Motor neuron (in vitro differentiated cells): ENCODE data around the gene LHFPL6. TPM values are rescaled to one million over a fixed set of nuclear protein-coding genes. Genes with fewer than 3 reads are reported as not detected.

Experiments
- ATAC-seq, 8 experiments: fragments of 200-7000 bp; cut with Tn5 transposase; replicated peaks in 6 of 8; 2 replicates each; pipeline ENCODE4 v1.8.0; 2021; ENCODE audit warnings: mild to moderate bottlenecking in 8 of 8, moderate library complexity in 8 of 8
- H3K27ac ChIP-seq, 2 donors: fragments of 250-450 bp; sonication (Bioruptor Pico); 2 replicates each; pipeline ENCODE4 v1.9.0; 2021; ENCODE audit warnings: antibody characterized with exemption in 2 of 2, mild to moderate bottlenecking in 2 of 2, moderate library complexity in 1 of 2
- H3K4me1 ChIP-seq, 2 donors: fragments of 250-450 bp; sonication (Bioruptor Pico); replicated peaks in 1 of 2; 2 replicates each; pipeline ENCODE4 v1.6.1; 2021; ENCODE audit warnings: antibody characterized with exemption in 2 of 2, mild to moderate bottlenecking in 2 of 2, moderate library complexity in 1 of 2
- H3K4me3 ChIP-seq, 5 donors: fragments of 250-450 bp; sonication (Bioruptor Pico); 2 replicates each; pipeline ENCODE4 v1.9.0; 2021; ENCODE audit warnings: antibody characterized with exemption in 5 of 5, mild to moderate bottlenecking in 5 of 5, moderate library complexity in 4 of 5
- WGBS, 10 experiments: fragments of 450-650 bp; shearing (Covaris generic); methylation state at CpG; one replicate each; pipeline ENCODE4 v1.0.0; 2022; 5-methylcytosine and 5-hydroxymethylcytosine counted together
- in situ Hi-C, 9 experiments: fragments of 400-800 bp; cut with MboI; loops; one replicate each; pipeline ENCODE4 v1.15.0; 2021; ENCODE audit warnings: low sequenced_read_pairs in 9 of 9, low pct_unique_long_range_greater_than_20kb in 2 of 9; ENCODE audit not compliant: unreplicated experiment in 9 of 9
- total RNA-seq, 8 experiments: library from RNA; unstranded; fragments of 300-600 nt; gene quantifications; 2 replicates each; pipeline versions ENCODE4 v1.2.3 to v1.2.4, GENCODE V29; 2022

Gene LHFPL6
- 100 to 1,000 TPM in 1 of 8 experiments, 10 to 100 TPM in 3, 1 to 10 TPM in 4; 6.0 to 143 (median 12.0) TPM for total RNA-seq

DNA sequence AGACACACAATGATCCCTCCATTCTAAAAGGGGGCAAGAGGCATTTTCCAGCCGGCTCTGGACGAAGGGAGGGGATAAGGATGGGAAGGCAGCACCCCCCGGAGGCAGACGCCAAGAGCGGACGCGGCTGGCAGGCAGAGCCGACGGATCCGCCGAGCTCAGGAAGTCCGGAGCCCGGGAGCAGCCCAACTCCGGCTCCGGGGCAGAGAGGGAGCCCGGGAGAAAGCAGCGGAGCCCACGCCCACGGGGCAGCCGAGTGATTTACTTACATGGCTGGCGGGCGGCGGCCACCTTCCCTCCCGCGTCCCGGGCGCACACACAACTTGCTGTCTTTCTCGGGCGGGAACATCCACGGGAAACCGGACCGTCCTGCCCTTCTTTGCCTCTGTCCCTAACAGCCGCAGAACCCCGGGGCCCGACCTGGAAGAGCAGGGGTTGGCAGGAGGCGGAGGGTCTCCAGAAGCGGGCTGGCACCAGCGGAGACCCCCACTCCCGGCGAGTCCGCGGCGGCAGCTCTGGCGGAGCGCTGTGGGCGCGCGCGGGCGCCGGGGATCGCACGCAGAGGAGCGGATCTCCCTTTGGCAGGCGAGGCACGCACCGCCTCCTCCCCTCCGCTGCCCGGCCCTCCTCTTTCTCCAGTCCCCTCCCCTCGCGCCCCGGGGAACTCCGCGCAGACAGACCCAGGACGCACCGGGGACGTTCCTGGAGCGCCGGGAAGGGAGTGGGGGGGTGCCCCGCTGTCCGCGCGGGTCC is at the start of gene LHFPL6:
TSS of gene LHFPL6 (minus strand) at position 580 of the 753 bp plus-strand sequence.
- ATAC-seq: peak; percentile 82 to 94 (median 90)
- in situ Hi-C loops: loop anchor here in 8 of 9 experiments (10.0 to 25.0 kb wide), 6 partner anchors 190 to 565 kb away; partner anchors contain the start of genes NHLRC3 (in 2 of the 8) and PROSER1 (in 2 of the 8)
- Histone ChIP-seq H3K4me1 (peaks cover 8 to 16% of the 10 kb centered on the region in 2 donors), H3K4me3 (peak within 1 kb of the TSS; percentile 48 to 84 (median 78)), H3K27ac (peak within 1 kb of the TSS; percentile 20 to 33)
- 0 to 20% (median 0%) methylated on average over 1 to 21 of the region's 73 CpGs; no CpG with 5 or more reads in 5 of the 10 experiments for WGBS, 10 experiments

DNA sequence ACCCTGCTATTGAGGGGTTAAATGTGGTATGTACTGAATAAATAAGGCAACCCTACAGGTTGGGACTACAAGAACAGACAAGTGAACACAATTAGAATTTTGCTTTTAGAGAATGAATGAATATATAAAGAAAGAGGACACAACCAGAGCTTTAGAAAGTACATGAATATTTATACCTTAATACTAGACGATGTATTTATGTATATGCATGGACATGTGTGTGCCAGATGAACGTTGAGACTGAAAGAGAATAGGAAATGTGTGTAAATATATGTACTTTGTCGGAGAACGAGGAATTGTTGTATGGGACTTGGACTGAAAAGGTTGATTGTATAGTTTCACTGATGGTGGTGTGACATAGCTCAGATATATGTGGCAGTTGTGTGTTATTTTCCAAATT is 43.1 kb upstream of the LHFPL6 start:
- no peak overlapping the region for H3K27ac ChIP-seq
- no peak overlapping the region for H3K4me3 ChIP-seq
- 0 to 100% (median 56%) methylated on average over 1 to 4 of the region's 4 CpGs; no CpG with 5 or more reads in 1 of the 10 experiments for WGBS, 10 experiments
- in situ Hi-C loops: no loop called here
- no peaks in the 10 kb centered on the region for H3K4me1 ChIP-seq
- ATAC-seq: peak in 3 of 8 experiments; percentile 36 to 98 (median 58)

DNA sequence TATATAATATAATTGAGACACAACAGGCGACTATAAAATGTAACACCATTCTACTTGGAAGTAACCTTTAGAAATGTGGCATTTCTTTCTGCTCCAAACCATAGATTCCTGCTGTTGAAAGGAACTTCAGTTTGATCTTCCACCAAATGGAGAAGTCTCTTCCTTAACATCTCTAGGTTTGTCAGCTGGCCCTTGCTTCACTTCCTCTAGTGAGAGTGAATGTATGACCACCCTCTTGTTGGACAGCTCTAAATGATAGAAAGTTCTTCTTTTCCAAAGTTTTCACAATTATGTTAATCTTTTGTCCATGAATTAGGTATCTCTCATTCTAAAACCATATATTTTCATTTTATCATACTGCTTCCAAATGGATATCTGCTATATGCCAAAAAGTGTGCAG is 38.7 kb upstream of the LHFPL6 start:
- H3K4me3 ChIP-seq: no peak overlapping the region
- ATAC-seq: no peak
- in situ Hi-C loops: no loop called here

DNA sequence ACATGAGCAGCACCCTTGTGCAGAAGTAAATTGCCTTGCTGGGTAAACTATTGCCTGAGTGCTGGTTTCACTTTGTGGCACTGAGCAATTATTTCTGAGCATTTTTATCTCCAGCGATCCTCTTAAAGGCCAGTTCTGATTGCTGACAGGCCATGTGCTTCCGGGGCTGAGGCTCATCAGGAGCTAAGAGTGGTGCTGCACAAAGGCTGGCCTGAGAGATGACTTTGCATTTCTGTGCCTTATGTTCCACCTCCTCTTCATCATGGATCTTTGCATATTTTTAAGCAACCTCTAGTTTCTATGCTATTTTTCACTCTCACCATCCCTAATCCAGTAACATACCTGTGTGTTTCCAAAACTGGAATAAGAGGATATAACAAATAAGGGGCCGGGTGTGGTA is 34.9 kb upstream of the LHFPL6 start:
- H3K4me1 ChIP-seq: peaks cover 7 to 8% of the 10 kb centered on the region in 2 donors
- no peak overlapping the region for H3K4me3 ChIP-seq
- H3K27ac ChIP-seq: no peak overlapping the region
- in situ Hi-C loops: no loop called here
- no peak for ATAC-seq
- WGBS, 10 experiments: 43 to 100% (median 85%) methylated on average over 1 to 3 of the region's 3 CpGs

More for the DNA sequence above, 38.7 kb upstream of the LHFPL6 start:
- no peak overlapping the region for H3K27ac ChIP-seq
- H3K4me1 ChIP-seq: no peaks in the 10 kb centered on the region
- WGBS, 10 experiments: 17 to 91% (median 76%) methylated on average over 1 of the region's 1 CpG; no CpG with 5 or more reads in 4 of the 10 experiments

GRCh38 chr13:39635564-39635963 is 32.6 kb upstream of the LHFPL6 start:
- in situ Hi-C loops: no loop called here
- 0 to 100% (median 71%) methylated on average over 1 of the region's 1 CpG; no CpG with 5 or more reads in 1 of the 10 experiments for WGBS, 10 experiments
- peaks cover 7 to 8% of the 10 kb centered on the region in 2 donors for H3K4me1 ChIP-seq
- no peak overlapping the region for H3K4me3 ChIP-seq
- ATAC-seq: no peak
- no peak overlapping the region for H3K27ac ChIP-seq

DNA sequence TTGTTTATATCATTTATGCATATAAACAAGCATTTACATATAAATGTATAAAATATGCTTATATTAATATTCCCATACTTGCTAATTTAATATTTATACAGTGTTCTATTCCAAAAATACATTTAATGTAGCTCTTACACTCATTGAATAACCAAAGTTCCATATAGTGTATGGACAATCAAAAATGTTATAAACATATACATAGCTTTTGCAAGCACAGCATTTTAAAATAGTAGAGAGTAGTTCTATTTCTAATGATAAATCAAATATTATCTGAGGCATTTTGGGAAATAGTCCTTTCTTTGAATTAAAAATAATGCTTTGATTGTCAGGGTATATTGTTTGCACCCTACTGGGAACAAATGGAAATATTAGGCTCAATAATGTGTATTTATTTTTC is 30.0 kb upstream of the LHFPL6 start:
- in situ Hi-C loops: no loop called here
- Histone ChIP-seq H3K4me1 (peaks cover 7 to 8% of the 10 kb centered on the region in 2 donors), H3K4me3 (no peak overlapping the region), H3K27ac (no peak overlapping the region)
- no peak for ATAC-seq

GRCh38 chr13:39631307-39631706 is 28.3 kb upstream of the LHFPL6 start:
- H3K4me3 ChIP-seq: no peak overlapping the region
- ATAC-seq: no peak
- in situ Hi-C loops: no loop called here
- 0 to 100% (median 77%) methylated on average over 1 of the region's 1 CpG for WGBS, 10 experiments
- no peak overlapping the region for H3K27ac ChIP-seq
- H3K4me1 ChIP-seq: peaks cover 7 to 8% of the 10 kb centered on the region in 2 donors

DNA sequence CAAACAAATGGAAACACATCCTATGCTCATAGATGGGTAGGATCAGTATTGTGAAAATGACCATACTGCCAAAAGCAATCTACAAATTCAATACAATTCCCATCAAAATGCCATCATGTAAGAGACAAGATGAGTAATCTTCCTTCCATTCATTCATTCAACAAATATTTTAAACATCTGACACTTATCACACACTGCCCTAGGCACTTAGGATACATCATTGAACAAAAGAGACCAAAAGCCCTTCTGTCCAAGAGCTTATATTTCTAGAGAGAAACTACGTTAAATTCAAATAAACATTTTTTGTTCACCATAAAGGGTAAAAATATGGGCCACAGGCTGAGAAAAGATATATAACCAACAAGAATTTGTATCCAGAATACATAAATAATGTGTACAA is 20.5 kb upstream of the LHFPL6 start:
- H3K27ac ChIP-seq: no peak overlapping the region
- WGBS, 10 experiments: 24 to 100% (median 62%) methylated on average over 1 of the region's 1 CpG; no CpG with 5 or more reads in 2 of the 10 experiments
- ATAC-seq: no peak
- H3K4me1 ChIP-seq: no peaks in the 10 kb centered on the region
- H3K4me3 ChIP-seq: no peak overlapping the region
- in situ Hi-C loops: loop anchor here (10.0 to 25.0 kb wide), 6 partner anchors 211 to 586 kb away; partner anchors contain the start of genes NHLRC3 (in 2 of the 9) and PROSER1 (in 2 of the 9)

- Histone ChIP-seq H3K4me1 (no peaks in the 10 kb centered on the region), H3K4me3 (no peak overlapping the region), H3K27ac (no peak overlapping the region)
- WGBS, 10 experiments: 60 to 100% (median 75%) methylated on average over 1 of the region's 1 CpG; no CpG with 5 or more reads in 7 of the 10 experiments
- peak in 3 of 8 experiments; percentile 90 to 95 (median 91) for ATAC-seq
- in situ Hi-C loops: loop anchor here in 8 of 9 experiments (10.0 to 25.0 kb wide), 8 partner anchors 206 to 581 kb away; partner anchors contain the start of genes NHLRC3 (in 2 of the 8) and PROSER1 (in 2 of the 8)
Observed at GRCh38 chr13:39618561-39618960, 15.6 kb upstream of the LHFPL6 start.

GRCh38 chr13:39616087-39616694 is 13.2 kb upstream of the LHFPL6 start:
- no peak overlapping the region for H3K27ac ChIP-seq
- ATAC-seq: peak; percentile 63 to 91 (median 77)
- no peak overlapping the region for H3K4me3 ChIP-seq
- no peaks in the 10 kb centered on the region for H3K4me1 ChIP-seq
- WGBS, 10 experiments: 0 to 100% (median 29%) methylated on average over 2 to 10 of the region's 10 CpGs
- in situ Hi-C loops: loop anchor here in 8 of 9 experiments (10.0 to 25.0 kb wide), 8 partner anchors 204 to 579 kb away; partner anchors contain the start of genes NHLRC3 (in 2 of the 8) and PROSER1 (in 2 of the 8)

DNA sequence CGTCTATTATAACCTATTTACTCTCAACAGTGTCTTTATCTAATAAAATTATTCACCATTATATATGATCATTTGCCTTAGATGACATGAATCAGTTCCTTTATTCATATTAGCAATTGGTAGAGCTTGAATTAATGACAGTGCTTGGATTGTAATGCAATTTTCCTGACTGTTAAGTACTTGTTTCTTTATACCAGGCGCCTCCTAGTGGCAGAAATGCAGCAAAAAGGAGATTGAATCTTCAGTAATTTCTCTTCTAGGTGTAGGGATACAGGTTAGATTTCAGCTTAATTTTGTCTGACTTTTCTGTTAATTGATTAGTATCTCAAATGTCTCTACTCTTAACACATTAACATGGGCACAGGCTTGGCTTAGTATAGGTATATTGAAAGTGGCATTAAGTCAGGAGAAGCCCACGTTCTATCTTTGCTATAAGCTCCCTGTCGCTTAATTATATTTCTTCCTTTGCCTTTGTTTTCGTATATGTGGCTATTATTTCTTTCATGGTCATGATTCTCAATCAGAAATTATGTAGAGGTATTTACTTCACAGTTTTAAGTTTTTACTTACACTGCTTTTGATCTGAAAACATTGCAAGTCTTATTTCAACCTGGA is 9.1 kb upstream of the LHFPL6 start:
- in situ Hi-C loops: loop anchor here in 8 of 9 experiments (10.0 to 25.0 kb wide), 8 partner anchors 200 to 575 kb away; partner anchors contain the start of genes NHLRC3 (in 2 of the 8) and PROSER1 (in 2 of the 8)
- Histone ChIP-seq H3K27ac (no peak overlapping the region), H3K4me3 (no peak overlapping the region), H3K4me1 (peaks cover 0 to 6% of the 10 kb centered on the region in 2 donors)
- 25 to 70% (median 56%) methylated on average over 2 to 5 of the region's 5 CpGs for WGBS, 10 experiments
- ATAC-seq: peak in 6 of 8 experiments; percentile 27 to 53 (median 44)

DNA sequence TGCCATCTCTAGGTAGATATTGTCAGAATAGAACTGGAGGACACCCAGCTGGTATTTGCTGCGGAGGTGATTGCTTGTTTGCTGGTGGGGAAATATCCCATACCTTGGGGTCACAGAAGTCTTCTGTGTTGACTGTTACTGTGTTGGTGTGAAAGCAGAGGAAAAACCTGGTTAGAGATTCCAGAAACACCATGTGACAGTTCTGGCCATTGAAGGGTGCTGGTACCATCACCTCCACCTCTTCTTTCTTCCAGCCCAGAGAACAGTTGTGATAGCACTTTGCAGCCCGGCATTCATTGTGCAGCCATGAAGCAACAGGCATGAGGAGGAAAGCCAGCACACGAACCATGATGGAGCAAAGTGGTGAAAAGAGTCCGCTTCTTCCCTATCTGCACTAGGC is 4.9 kb upstream of the LHFPL6 start:
- no peak overlapping the region for H3K27ac ChIP-seq
- in situ Hi-C loops: loop anchor here in 8 of 9 experiments (10.0 to 25.0 kb wide), 6 partner anchors 196 to 571 kb away; partner anchors contain the start of genes NHLRC3 (in 2 of the 8) and PROSER1 (in 2 of the 8)
- 63 to 100% (median 90%) methylated on average over 1 to 4 of the region's 4 CpGs; no CpG with 5 or more reads in 5 of the 10 experiments for WGBS, 10 experiments
- H3K4me3 ChIP-seq: no peak overlapping the region
- no peak for ATAC-seq
- H3K4me1 ChIP-seq: peaks cover 0 to 6% of the 10 kb centered on the region in 2 donors
